Pancreas (tissue), 10 donors: Measurements from ENCODE around the gene PSD. TPM values are rescaled to one million over a fixed set of nuclear protein-coding genes. Genes with fewer than 3 reads are reported as not detected.
A peak's percentile ranks its signal among the peaks of the same experiment; 100 is the strongest.

ENCODE experiments used
- ATAC-seq, 4 donors: fragments of 200-7000 bp; cut with Tn5 transposase; one replicate each; pipeline versions ENCODE4 v1.8.0 to v1.9.1; 2020; ENCODE audit warnings: mild to moderate bottlenecking in 4 of 4, moderate library complexity in 4 of 4
- DNase-seq, 6 donors: peaks; one replicate each; pipeline ENCODE4 v3.0.0-alpha.2; 2020
- FAIRE-seq: peaks from 2 replicates; lab custom pipeline; 2012; peaks lifted over from hg19 to GRCh38; lab: Jason Lieb, UNC
- H3K27ac ChIP-seq, 4 donors: fragments of 200-600 bp; sonication (generic); 1 replicate in 3 of 4; 2 replicates in 1 of 4; pipeline versions ENCODE4 v1.5.0 to v1.8.0; 2020
- H3K27me3 ChIP-seq, 4 donors: fragments of 200-600 bp; one replicate each; pipeline ENCODE4 v1.8.0; 2021
- H3K36me3 ChIP-seq, 3 donors: fragments of 200-600 bp; sonication (generic) in 1 of 3; one replicate each; pipeline versions ENCODE4 v1.5.0 to v1.8.0; 2020 to 2021
- H3K4me1 ChIP-seq, 3 donors: fragments of 200-600 bp; one replicate each; pipeline ENCODE4 v1.8.0; 2021
- H3K4me3 ChIP-seq, 4 donors: fragments of 200-600 bp; sonication (generic) in 2 of 4; one replicate each; pipeline versions ENCODE4 v1.5.0 to v1.8.0; 2020 to 2021
- H3K9me3 ChIP-seq, 4 donors: fragments of 200-600 bp; one replicate each; pipeline ENCODE4 v1.8.0; 2021
- CTCF ChIP-seq, 4 donors: fragments of 200-600 bp; sonication (generic) in 3 of 4; IDR thresholded peaks; one replicate each; pipeline versions ENCODE4 v1.5.0 to v1.8.0; 2021; ENCODE audit warnings: antibody characterized with exemption in 4 of 4
- WGBS, 2 donors: extraction: QIAGEN DNeasy Blood & Tissue Kit; methylation state at CpG; one replicate each; pipeline ENCODE4 v1.1.7; 2013; 5-methylcytosine and 5-hydroxymethylcytosine counted together
- intact Hi-C, 3 donors: fragments of 100-400 bp; cut with DNase I; formaldehyde crosslinking; loops; one replicate each; pipeline versions ENCODE4 v1.11.1 to v1.14.2; 2022
- polyA plus RNA-seq, 2 donors: library from polyadenylated mRNA; stranded (reverse); fragments of 200-250 nt; gene quantifications; one replicate each; pipeline ENCODE4 v1.2.3, GENCODE V29; 2013
- total RNA-seq, 6 donors: library from RNA; stranded (reverse); fragmentation: NEBNext Ultra II Directional in 4 of 6; extraction: Animal tissue kit (Norgen Biotek cat#: 25700) in 4 of 6; gene quantifications; one replicate each; pipeline versions ENCODE4 v1.2.1 to v1.2.4, GENCODE V29; 2021 to 2023
- donor health status: healthy with polysubstance abuse.
- donor health status: DM: no; HTN: no; CAD: no; lungs with moderate emphysema.
- donor health status: DM: no; HTN: no; CAD: no.
- donor health status: control.
- donor health status: control.
- donor health status: Bipolar disorder and iron deficiency.
- donor health status: DM: yes; HTN: yes; CAD: no.
- donor health status: DM: no; HTN: no; CAD: no.
- donor health status: DM: no; HTN: no; CAD: no.
- donor health status: DM: yes; HTN: yes; CAD: no.

The PSD gene
- total and polyA plus RNA-seq, 8 donors: 2.1 to 30.9 (median 5.2) TPM

- no peaks in the 10 kb centered on the region for H3K36me3 ChIP-seq
- DNase-seq: peak in 1 of 6 donors; percentile 54
- no peak for FAIRE-seq
- TF ChIP-seq CTCF (IDR thresholded peaks at IDR 0.05): no peak
- H3K27me3 ChIP-seq: peaks cover 0 to 20% (median 2%) of the 10 kb centered on the region in 4 donors
- no peaks in the 10 kb centered on the region for H3K4me1 ChIP-seq
- ATAC-seq: peak in 1 of 4 donors; percentile 16
- 23 to 28% methylated on average over 23 to 24 of the region's 24 CpGs for WGBS, 2 donors
- peak overlapping the region in 1 of 4 donors; percentile 41 for H3K4me3 ChIP-seq
- H3K27ac ChIP-seq: no peak overlapping the region
- intact Hi-C loops: loop anchor here in 1 of 3 donors (10.0 kb wide), 1 partner anchor 175 kb away; no protein-coding TSS in a partner anchor
- no peaks in the 10 kb centered on the region for H3K9me3 ChIP-seq
These were observed 8.8 kb downstream of the PSD start for GRCh38 chr10:102409604-102410428.

GRCh38 chr10:102408728-102409603, 9.6 kb downstream of the PSD start:
- H3K9me3 ChIP-seq: no peaks in the 10 kb centered on the region
- DNase-seq (peak in 3 of 6 donors; percentile 48 to 73 (median 69)), ATAC-seq (peak in 3 of 4 donors; percentile 55 to 70 (median 56)), FAIRE-seq (no peak)
- H3K27ac ChIP-seq: no peak overlapping the region
- H3K27me3 ChIP-seq: peaks cover 0 to 20% (median 2%) of the 10 kb centered on the region in 4 donors
- no peak for TF ChIP-seq CTCF (IDR thresholded peaks at IDR 0.05)
- no peaks in the 10 kb centered on the region for H3K4me1 ChIP-seq
- 1 to 2% methylated on average over 54 to 103 of the region's 103 CpGs for WGBS, 2 donors
- intact Hi-C loops: loop anchor here in 1 of 3 donors (10.0 kb wide), 1 partner anchor 176 kb away; no protein-coding TSS in a partner anchor
- H3K4me3 ChIP-seq: peak overlapping the region in 2 of 4 donors; percentile 20 to 41
- H3K36me3 ChIP-seq: no peaks in the 10 kb centered on the region

- ATAC-seq (no peak), FAIRE-seq (no peak), DNase-seq (no peak)
- Histone ChIP-seq H3K27me3 (peaks cover 0 to 20% (median 2%) of the 10 kb centered on the region in 4 donors), H3K4me1 (no peaks in the 10 kb centered on the region), H3K9me3 (no peaks in the 10 kb centered on the region), H3K36me3 (no peaks in the 10 kb centered on the region), H3K27ac (no peak overlapping the region), H3K4me3 (peak overlapping the region in 2 of 4 donors; percentile 20 to 41)
- WGBS, 2 donors: 52 to 53% methylated on average over 14 of the region's 14 CpGs
- intact Hi-C loops: loop anchor here in 1 of 3 donors (10.0 kb wide), 1 partner anchor 177 kb away; no protein-coding TSS in a partner anchor
- no peak for TF ChIP-seq CTCF (IDR thresholded peaks at IDR 0.05)
These were observed 10.4 kb downstream of the PSD start for GRCh38 chr10:102408131-102408727.

- Histone ChIP-seq H3K27ac (no peak overlapping the region), H3K36me3 (no peaks in the 10 kb centered on the region), H3K27me3 (peaks cover 0 to 20% (median 2%) of the 10 kb centered on the region in 4 donors), H3K4me1 (no peaks in the 10 kb centered on the region), H3K4me3 (no peak overlapping the region), H3K9me3 (no peaks in the 10 kb centered on the region)
- intact Hi-C loops: loop anchor here in 1 of 3 donors (10.0 kb wide), 1 partner anchor 177 kb away; no protein-coding TSS in a partner anchor
- ATAC-seq (no peak), DNase-seq (no peak), FAIRE-seq (no peak)
- WGBS, 2 donors: 70 to 80% methylated on average over 13 of the region's 13 CpGs
- TF ChIP-seq CTCF (IDR thresholded peaks at IDR 0.05): no peak
These were observed 11.0 kb downstream of the PSD start for GRCh38 chr10:102407425-102408130.
